ENCODE results near the gene TWF2.

The TWF2 gene

GRCh38 chr3:52256159-52256558, 17.2 kb upstream of the TWF2 start:
- no peaks in the 10 kb centered on the region for H3K9me3 ChIP-seq (ENCODE audit: insufficient read depth, low read depth, low read length)
- no peaks in the 10 kb centered on the region for H3K9me2 ChIP-seq (replicated peaks; ENCODE audit: low read depth, low read length)
- peaks cover 9% of the 10 kb centered on the region; the same call in 1 of the 2 replicates for H3F3A ChIP-seq (ENCODE audit: low read depth)
- no peaks in the 10 kb centered on the region for H3K27me3 ChIP-seq (ENCODE audit: insufficient read depth, low read length, poor library complexity, severe bottlenecking)
- peaks cover 19% of the 10 kb centered on the region for H4K20me1 ChIP-seq (ENCODE audit: insufficient read depth, low read length, poor library complexity, severe bottlenecking)
- H3K4me1 ChIP-seq (ENCODE audit: insufficient read depth, low read length, poor library complexity, severe bottlenecking), result peaks cover 20% of the 10 kb centered on the region
- no peak overlapping the region for H2AFZ ChIP-seq (ENCODE audit: low read length)
- peaks cover 72% of the 10 kb centered on the region for H3K36me3 ChIP-seq (ENCODE audit: insufficient read depth, low read length)
- H3K79me2 ChIP-seq (ENCODE audit: insufficient read depth, low read length), result peaks cover 28% of the 10 kb centered on the region; the same call in 1 of the 2 replicates
- no peak overlapping the region for H3K9ac ChIP-seq (ENCODE audit: low read depth, low read length, poor library complexity, severe bottlenecking)
- no peak overlapping the region for H3K4me2 ChIP-seq (ENCODE audit: low read depth, low read length, poor library complexity, severe bottlenecking)
- TF ChIP-seq CTCF (conservative IDR thresholded peaks at IDR 0.05; ENCODE audit: low read length) (no peak), EZH2phosphoT487 (IDR thresholded peaks at IDR 0.05; ENCODE audit: borderline replicate concordance) (no peak)
- no peak overlapping the region for H3K4me3 ChIP-seq (ENCODE audit: low read length, poor library complexity, severe bottlenecking)

- H3K4me2 ChIP-seq (ENCODE audit: low read depth, low read length, poor library complexity, severe bottlenecking), result peak overlapping the region; percentile 72
Observed at GRCh38 chr3:52254608-52255007, 15.7 kb upstream of the TWF2 start.

GRCh38 chr3:52253314-52254304, 14.7 kb upstream of the TWF2 start:
- H3F3A ChIP-seq (ENCODE audit: low read depth), result peaks cover 9% of the 10 kb centered on the region; the same call in 1 of the 2 replicates
- peaks cover 17% of the 10 kb centered on the region for H4K20me1 ChIP-seq (ENCODE audit: insufficient read depth, low read length, poor library complexity, severe bottlenecking)
- TF ChIP-seq EZH2phosphoT487 (IDR thresholded peaks at IDR 0.05; ENCODE audit: borderline replicate concordance) (no peak), CTCF (conservative IDR thresholded peaks at IDR 0.05; ENCODE audit: low read length) (no peak)
- H3K4me1 ChIP-seq (ENCODE audit: insufficient read depth, low read length, poor library complexity, severe bottlenecking), result peaks cover 20% of the 10 kb centered on the region
- no peak overlapping the region for H2AFZ ChIP-seq (ENCODE audit: low read length)
- H3K9me2 ChIP-seq (replicated peaks; ENCODE audit: low read depth, low read length), result no peaks in the 10 kb centered on the region
- peak overlapping the region; percentile 58 for H3K4me3 ChIP-seq (ENCODE audit: low read length, poor library complexity, severe bottlenecking)
- peak overlapping the region; percentile 66 for H3K9ac ChIP-seq (ENCODE audit: low read depth, low read length, poor library complexity, severe bottlenecking)
- H3K36me3 ChIP-seq (ENCODE audit: insufficient read depth, low read length), result peaks cover 47% of the 10 kb centered on the region
- H3K27me3 ChIP-seq (ENCODE audit: insufficient read depth, low read length, poor library complexity, severe bottlenecking), result no peaks in the 10 kb centered on the region
- peaks cover 12% of the 10 kb centered on the region; the same call in 1 of the 2 replicates for H3K79me2 ChIP-seq (ENCODE audit: insufficient read depth, low read length)
- H3K4me2 ChIP-seq (ENCODE audit: low read depth, low read length, poor library complexity, severe bottlenecking), result peak overlapping the region; percentile 72
- no peaks in the 10 kb centered on the region for H3K9me3 ChIP-seq (ENCODE audit: insufficient read depth, low read depth, low read length)

More at GRCh38 chr3:52254608-52255007, 15.7 kb upstream of the TWF2 start:
- Histone ChIP-seq H3K4me3 (ENCODE audit: low read length, poor library complexity, severe bottlenecking) (no peak overlapping the region), H3K9me2 (replicated peaks; ENCODE audit: low read depth, low read length) (no peaks in the 10 kb centered on the region), H3K79me2 (ENCODE audit: insufficient read depth, low read length) (peaks cover 16% of the 10 kb centered on the region; the same call in 1 of the 2 replicates), H3F3A (ENCODE audit: low read depth) (peaks cover 9% of the 10 kb centered on the region; the same call in 1 of the 2 replicates), H3K27me3 (ENCODE audit: insufficient read depth, low read length, poor library complexity, severe bottlenecking) (no peaks in the 10 kb centered on the region), H3K4me1 (ENCODE audit: insufficient read depth, low read length, poor library complexity, severe bottlenecking) (peaks cover 20% of the 10 kb centered on the region), H2AFZ (ENCODE audit: low read length) (no peak overlapping the region), H3K36me3 (ENCODE audit: insufficient read depth, low read length) (peaks cover 57% of the 10 kb centered on the region), H3K9me3 (ENCODE audit: insufficient read depth, low read depth, low read length) (no peaks in the 10 kb centered on the region), H3K9ac (ENCODE audit: low read depth, low read length, poor library complexity, severe bottlenecking) (no peak overlapping the region), H4K20me1 (ENCODE audit: insufficient read depth, low read length, poor library complexity, severe bottlenecking) (peaks cover 17% of the 10 kb centered on the region)
- TF ChIP-seq CTCF (conservative IDR thresholded peaks at IDR 0.05; ENCODE audit: low read length) (no peak), EZH2phosphoT487 (IDR thresholded peaks at IDR 0.05; ENCODE audit: borderline replicate concordance) (no peak)
